GM19438 (cell line): ENCODE measurements around the gene LTB4R.
A peak's percentile ranks its signal among the peaks of the same experiment; 100 is the strongest.
"Not testable (repeated sequence)": the region's sequence is repeated elsewhere in the genome, so short reads cannot be mapped to it uniquely, and the experiment has no call there.

Experiments
- ATAC-seq: cut with Tn5 transposase; IDR thresholded peaks from one replicate; pipeline ENCODE4 v1.9.1; 2021; ENCODE audit warnings: low read depth; ENCODE audit not compliant: unreplicated experiment

Gene LTB4R

GRCh38 chr14:24317141-24317928 is 6.0 kb downstream of the LTB4R start:
- no peak for ATAC-seq

GRCh38 chr14:24321212-24321975 is 10.1 kb downstream of the LTB4R start:
- no peak for ATAC-seq

GRCh38 chr14:24322672-24323071 is 11.4 kb downstream of the LTB4R start:
- ATAC-seq, result no peak

GRCh38 chr14:24323341-24323740 is 12.0 kb downstream of the LTB4R start:
- ATAC-seq, result no peak

GRCh38 chr14:24324024-24324423 is 12.7 kb downstream of the LTB4R start:
- no peak for ATAC-seq

- no peak for ATAC-seq
Observed at GRCh38 chr14:24325041-24325530, 13.8 kb downstream of the LTB4R start.

- no peak for ATAC-seq
Observed at GRCh38 chr14:24325963-24326362, 14.7 kb downstream of the LTB4R start.

GRCh38 chr14:24327303-24327702 is 16.0 kb downstream of the LTB4R start:
- ATAC-seq, result no peak

- not testable (repeated sequence) for ATAC-seq
Observed at GRCh38 chr14:24327914-24328313, 16.6 kb downstream of the LTB4R start.

- no peak for ATAC-seq
Observed at GRCh38 chr14:24329073-24329663, 17.9 kb downstream of the LTB4R start.

GRCh38 chr14:24329736-24330135 is 18.4 kb downstream of the LTB4R start:
- ATAC-seq, result no peak

GRCh38 chr14:24330973-24331674 is 19.8 kb downstream of the LTB4R start:
- no peak for ATAC-seq

GRCh38 chr14:24331731-24332267 is 20.5 kb downstream of the LTB4R start:
- no peak for ATAC-seq

GRCh38 chr14:24332268-24332993 is 21.1 kb downstream of the LTB4R start:
- peak; percentile 92 for ATAC-seq

- ATAC-seq, result no peak
Observed at GRCh38 chr14:24334431-24335291, 23.4 kb downstream of the LTB4R start, which contains the start of gene ADCY4. ADCY4 (minus strand) TSS chr14:24335071; CDS start chr14:24334652, 419 bp downstream.

GRCh38 chr14:24335461-24336171 is 24.3 kb downstream of the LTB4R start:
- ATAC-seq, result no peak

GRCh38 chr14:24337144-24337823 is 26.0 kb downstream of the LTB4R start:
- no peak for ATAC-seq

- no peak for ATAC-seq
Observed at GRCh38 chr14:24337824-24338175, 26.5 kb downstream of the LTB4R start.
